ENCODE results near the gene MACROH2A1. TPM values are rescaled to one million over a fixed set of nuclear protein-coding genes. Genes with fewer than 3 reads are reported as not detected.

Gene MACROH2A1
- total and polyA plus RNA-seq, 2 experiments from 2014 or later = 64.9 to 81.6 TPM

DNA sequence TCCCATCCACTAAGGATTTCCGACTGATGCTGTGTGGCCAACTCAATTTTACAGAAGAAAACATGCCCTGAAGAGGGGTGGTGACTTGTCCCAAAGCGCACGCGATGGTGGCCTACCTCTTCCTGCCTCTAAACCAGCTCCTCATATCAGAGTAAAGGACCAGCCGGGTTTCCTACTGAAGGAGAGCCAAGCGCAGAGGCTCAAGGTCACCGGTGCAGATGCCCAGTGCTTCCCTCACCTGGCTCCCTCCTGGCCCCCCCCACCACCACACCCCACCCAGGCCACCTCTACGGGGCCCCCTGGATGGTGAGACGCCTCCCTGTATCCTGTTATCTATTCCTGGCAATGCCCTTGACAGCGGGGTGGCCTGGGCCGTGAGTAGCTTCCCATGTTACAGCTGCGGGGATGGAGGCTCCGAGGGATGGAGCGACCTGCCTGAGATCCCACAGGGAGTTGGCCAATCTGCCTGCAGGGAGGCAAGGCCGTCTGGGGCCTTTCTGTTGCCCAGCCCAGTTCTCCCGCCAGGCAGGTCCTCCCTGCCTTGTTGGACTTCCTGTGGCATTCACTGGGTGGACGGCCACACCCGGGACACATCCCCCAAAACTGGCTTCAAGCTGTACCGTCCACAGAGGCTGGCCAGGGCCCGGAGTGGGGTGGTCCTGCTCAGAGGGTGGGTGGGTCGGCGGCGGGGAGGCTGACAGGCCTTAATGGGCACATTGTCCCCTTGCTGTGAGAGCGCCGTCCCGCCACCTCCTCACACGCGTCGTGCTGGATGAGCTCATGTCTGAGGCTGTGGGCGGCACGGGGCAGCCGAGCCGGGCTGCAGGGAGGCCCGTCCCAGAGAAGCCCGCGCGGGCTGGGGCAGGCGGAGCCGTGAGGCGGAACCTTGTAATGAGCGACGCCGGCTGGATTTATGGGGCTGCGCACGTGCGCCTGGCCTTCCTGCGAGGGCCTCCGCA, 72.5 kb downstream of the MACROH2A1 start:
- Histone ChIP-seq H3F3A (replicated peaks; ENCODE audit: low read depth) (no peaks in the 10 kb centered on the region), H3K27me3 (ENCODE audit: insufficient read depth) (no peaks in the 10 kb centered on the region), H3K36me3 (ENCODE audit: insufficient read depth) (no peaks in the 10 kb centered on the region), H3K27ac (ENCODE audit: low read depth) (no peak overlapping the region), H2AFZ (no peak overlapping the region), H4K20me1 (replicated peaks; ENCODE audit: insufficient read depth) (no peaks in the 10 kb centered on the region), H3K9me2 (ENCODE audit: insufficient read depth) (no peaks in the 10 kb centered on the region), H3K79me2 (replicated peaks; ENCODE audit: insufficient read depth) (no peaks in the 10 kb centered on the region), H3K4me3 (no peak overlapping the region), H3K4me1 (ENCODE audit: insufficient read depth) (no peaks in the 10 kb centered on the region), H3K4me2 (no peak overlapping the region)
- DNase-seq (ENCODE audit: low spot score) (peak; percentile 63), ATAC-seq (peak; percentile 85)
- Mint-ChIP-seq H3K27ac (no peak overlapping the region), H3K4me1 (no peaks in the 10 kb centered on the region), H3K36me3 (ENCODE audit: low read depth) (no peaks in the 10 kb centered on the region), H3K27me3 (ENCODE audit: insufficient read depth, low read depth, poor library complexity) (no peaks in the 10 kb centered on the region), H3K9me3 (no peaks in the 10 kb centered on the region), H3K4me3 (no peak overlapping the region)
- TF ChIP-seq, protein P1, sequence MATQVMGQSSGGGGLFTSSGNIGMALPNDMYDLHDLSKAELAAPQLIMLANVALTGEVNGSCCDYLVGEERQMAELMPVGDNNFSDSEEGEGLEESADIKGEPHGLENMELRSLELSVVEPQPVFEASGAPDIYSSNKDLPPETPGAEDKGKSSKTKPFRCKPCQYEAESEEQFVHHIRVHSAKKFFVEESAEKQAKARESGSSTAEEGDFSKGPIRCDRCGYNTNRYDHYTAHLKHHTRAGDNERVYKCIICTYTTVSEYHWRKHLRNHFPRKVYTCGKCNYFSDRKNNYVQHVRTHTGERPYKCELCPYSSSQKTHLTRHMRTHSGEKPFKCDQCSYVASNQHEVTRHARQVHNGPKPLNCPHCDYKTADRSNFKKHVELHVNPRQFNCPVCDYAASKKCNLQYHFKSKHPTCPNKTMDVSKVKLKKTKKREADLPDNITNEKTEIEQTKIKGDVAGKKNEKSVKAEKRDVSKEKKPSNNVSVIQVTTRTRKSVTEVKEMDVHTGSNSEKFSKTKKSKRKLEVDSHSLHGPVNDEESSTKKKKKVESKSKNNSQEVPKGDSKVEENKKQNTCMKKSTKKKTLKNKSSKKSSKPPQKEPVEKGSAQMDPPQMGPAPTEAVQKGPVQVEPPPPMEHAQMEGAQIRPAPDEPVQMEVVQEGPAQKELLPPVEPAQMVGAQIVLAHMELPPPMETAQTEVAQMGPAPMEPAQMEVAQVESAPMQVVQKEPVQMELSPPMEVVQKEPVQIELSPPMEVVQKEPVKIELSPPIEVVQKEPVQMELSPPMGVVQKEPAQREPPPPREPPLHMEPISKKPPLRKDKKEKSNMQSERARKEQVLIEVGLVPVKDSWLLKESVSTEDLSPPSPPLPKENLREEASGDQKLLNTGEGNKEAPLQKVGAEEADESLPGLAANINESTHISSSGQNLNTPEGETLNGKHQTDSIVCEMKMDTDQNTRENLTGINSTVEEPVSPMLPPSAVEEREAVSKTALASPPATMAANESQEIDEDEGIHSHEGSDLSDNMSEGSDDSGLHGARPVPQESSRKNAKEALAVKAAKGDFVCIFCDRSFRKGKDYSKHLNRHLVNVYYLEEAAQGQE (IDR thresholded peaks at IDR 0.05; ENCODE audit: unreplicated experiment) = no peak
- TF ChIP-seq ZNF114 (CRISPR knock-in tag; IDR thresholded peaks at IDR 0.05) = no peak
- no peak for TF ChIP-seq EZH2phosphoT487 (IDR thresholded peaks at IDR 0.05; ENCODE audit: unreplicated experiment)
- no peak for TF ChIP-seq ZNF331 (CRISPR knock-in tag; IDR thresholded peaks at IDR 0.05; ENCODE audit: low read depth)
- TF ChIP-seq, protein P2, sequence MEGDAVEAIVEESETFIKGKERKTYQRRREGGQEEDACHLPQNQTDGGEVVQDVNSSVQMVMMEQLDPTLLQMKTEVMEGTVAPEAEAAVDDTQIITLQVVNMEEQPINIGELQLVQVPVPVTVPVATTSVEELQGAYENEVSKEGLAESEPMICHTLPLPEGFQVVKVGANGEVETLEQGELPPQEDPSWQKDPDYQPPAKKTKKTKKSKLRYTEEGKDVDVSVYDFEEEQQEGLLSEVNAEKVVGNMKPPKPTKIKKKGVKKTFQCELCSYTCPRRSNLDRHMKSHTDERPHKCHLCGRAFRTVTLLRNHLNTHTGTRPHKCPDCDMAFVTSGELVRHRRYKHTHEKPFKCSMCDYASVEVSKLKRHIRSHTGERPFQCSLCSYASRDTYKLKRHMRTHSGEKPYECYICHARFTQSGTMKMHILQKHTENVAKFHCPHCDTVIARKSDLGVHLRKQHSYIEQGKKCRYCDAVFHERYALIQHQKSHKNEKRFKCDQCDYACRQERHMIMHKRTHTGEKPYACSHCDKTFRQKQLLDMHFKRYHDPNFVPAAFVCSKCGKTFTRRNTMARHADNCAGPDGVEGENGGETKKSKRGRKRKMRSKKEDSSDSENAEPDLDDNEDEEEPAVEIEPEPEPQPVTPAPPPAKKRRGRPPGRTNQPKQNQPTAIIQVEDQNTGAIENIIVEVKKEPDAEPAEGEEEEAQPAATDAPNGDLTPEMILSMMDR (conservative IDR thresholded peaks at IDR 0.05; ENCODE audit: low read depth in 2 of 2) = no peak
- TF ChIP-seq, protein P3, sequence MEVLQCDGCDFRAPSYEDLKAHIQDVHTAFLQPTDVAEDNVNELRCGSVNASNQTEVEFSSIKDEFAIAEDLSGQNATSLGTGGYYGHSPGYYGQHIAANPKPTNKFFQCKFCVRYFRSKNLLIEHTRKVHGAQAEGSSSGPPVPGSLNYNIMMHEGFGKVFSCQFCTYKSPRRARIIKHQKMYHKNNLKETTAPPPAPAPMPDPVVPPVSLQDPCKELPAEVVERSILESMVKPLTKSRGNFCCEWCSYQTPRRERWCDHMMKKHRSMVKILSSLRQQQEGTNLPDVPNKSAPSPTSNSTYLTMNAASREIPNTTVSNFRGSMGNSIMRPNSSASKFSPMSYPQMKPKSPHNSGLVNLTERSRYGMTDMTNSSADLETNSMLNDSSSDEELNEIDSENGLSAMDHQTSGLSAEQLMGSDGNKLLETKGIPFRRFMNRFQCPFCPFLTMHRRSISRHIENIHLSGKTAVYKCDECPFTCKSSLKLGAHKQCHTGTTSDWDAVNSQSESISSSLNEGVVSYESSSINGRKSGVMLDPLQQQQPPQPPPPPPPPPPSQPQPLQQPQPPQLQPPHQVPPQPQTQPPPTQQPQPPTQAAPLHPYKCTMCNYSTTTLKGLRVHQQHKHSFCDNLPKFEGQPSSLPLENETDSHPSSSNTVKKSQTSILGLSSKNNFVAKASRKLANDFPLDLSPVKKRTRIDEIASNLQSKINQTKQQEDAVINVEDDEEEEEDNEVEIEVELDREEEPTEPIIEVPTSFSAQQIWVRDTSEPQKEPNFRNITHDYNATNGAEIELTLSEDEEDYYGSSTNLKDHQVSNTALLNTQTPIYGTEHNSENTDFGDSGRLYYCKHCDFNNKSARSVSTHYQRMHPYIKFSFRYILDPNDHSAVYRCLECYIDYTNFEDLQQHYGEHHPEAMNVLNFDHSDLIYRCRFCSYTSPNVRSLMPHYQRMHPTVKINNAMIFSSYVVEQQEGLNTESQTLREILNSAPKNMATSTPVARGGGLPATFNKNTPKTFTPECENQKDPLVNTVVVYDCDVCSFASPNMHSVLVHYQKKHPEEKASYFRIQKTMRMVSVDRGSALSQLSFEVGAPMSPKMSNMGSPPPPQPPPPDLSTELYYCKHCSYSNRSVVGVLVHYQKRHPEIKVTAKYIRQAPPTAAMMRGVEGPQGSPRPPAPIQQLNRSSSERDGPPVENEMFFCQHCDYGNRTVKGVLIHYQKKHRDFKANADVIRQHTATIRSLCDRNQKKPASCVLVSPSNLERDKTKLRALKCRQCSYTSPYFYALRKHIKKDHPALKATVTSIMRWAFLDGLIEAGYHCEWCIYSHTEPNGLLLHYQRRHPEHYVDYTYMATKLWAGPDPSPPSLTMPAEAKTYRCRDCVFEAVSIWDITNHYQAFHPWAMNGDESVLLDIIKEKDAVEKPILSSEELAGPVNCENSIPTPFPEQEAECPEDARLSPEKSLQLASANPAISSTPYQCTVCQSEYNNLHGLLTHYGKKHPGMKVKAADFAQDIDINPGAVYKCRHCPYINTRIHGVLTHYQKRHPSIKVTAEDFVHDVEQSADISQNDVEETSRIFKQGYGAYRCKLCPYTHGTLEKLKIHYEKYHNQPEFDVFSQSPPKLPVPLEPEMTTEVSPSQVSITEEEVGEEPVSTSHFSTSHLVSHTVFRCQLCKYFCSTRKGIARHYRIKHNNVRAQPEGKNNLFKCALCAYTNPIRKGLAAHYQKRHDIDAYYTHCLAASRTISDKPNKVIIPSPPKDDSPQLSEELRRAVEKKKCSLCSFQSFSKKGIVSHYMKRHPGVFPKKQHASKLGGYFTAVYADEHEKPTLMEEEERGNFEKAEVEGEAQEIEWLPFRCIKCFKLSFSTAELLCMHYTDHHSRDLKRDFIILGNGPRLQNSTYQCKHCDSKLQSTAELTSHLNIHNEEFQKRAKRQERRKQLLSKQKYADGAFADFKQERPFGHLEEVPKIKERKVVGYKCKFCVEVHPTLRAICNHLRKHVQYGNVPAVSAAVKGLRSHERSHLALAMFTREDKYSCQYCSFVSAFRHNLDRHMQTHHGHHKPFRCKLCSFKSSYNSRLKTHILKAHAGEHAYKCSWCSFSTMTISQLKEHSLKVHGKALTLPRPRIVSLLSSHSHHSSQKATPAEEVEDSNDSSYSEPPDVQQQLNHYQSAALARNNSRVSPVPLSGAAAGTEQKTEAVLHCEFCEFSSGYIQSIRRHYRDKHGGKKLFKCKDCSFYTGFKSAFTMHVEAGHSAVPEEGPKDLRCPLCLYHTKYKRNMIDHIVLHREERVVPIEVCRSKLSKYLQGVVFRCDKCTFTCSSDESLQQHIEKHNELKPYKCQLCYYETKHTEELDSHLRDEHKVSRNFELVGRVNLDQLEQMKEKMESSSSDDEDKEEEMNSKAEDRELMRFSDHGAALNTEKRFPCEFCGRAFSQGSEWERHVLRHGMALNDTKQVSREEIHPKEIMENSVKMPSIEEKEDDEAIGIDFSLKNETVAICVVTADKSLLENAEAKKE (CRISPR knock-in tag; IDR thresholded peaks at IDR 0.05) = no peak
- no peak for TF ChIP-seq EZH2 (IDR thresholded peaks at IDR 0.05; ENCODE audit: low read depth, unreplicated experiment)
- TF ChIP-seq POLR2AphosphoS5 (IDR thresholded peaks at IDR 0.05; ENCODE audit: low read depth) = no peak
- TF ChIP-seq, protein P4, sequence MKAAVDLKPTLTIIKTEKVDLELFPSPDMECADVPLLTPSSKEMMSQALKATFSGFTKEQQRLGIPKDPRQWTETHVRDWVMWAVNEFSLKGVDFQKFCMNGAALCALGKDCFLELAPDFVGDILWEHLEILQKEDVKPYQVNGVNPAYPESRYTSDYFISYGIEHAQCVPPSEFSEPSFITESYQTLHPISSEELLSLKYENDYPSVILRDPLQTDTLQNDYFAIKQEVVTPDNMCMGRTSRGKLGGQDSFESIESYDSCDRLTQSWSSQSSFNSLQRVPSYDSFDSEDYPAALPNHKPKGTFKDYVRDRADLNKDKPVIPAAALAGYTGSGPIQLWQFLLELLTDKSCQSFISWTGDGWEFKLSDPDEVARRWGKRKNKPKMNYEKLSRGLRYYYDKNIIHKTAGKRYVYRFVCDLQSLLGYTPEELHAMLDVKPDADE (IDR thresholded peaks at IDR 0.05) = no peak
- no peak for TF ChIP-seq STAT1 (IDR thresholded peaks at IDR 0.05; ENCODE audit: unreplicated experiment)
- TF ChIP-seq NANOG (IDR thresholded peaks at IDR 0.05; ENCODE audit: borderline replicate concordance) = no peak
- no peak for TF ChIP-seq CREB1 (CRISPR knock-in tag; IDR thresholded peaks at IDR 0.05; ENCODE audit: low read depth)
- TF ChIP-seq JUNB (IDR thresholded peaks at IDR 0.05; ENCODE audit: unreplicated experiment) = no peak

Measured in GM23338 (cell line).